Measurements from ENCODE around the gene NFIX. TPM values are rescaled to one million over a fixed set of nuclear protein-coding genes. Genes with fewer than 3 reads are reported as not detected.

The NFIX gene
- total and polyA plus RNA-seq, 9 of the 15 experiments (the other 6 are each of a cell fraction or from before 2014, with no cell fraction given), result 0.28 to 26.8 (median 5.4) TPM

- TF ChIP-seq ZKSCAN1 (IDR thresholded peaks at IDR 0.05; ENCODE audit: low read depth, low read length), result no peak
- no peak for TF ChIP-seq ZBTB34 (CRISPR knock-in tag; IDR thresholded peaks at IDR 0.05)
- TF ChIP-seq KLF13 (tag; IDR thresholded peaks at IDR 0.05; ENCODE audit: borderline replicate concordance, low read depth), result no peak
- TF ChIP-seq ZNF253 (CRISPR knock-in tag; conservative IDR thresholded peaks at IDR 0.05), result no peak
- TF ChIP-seq MEF2D (tag; conservative IDR thresholded peaks at IDR 0.05; ENCODE audit: low read depth), result no peak
- TF ChIP-seq SNRNP70 (optimal IDR thresholded peaks at IDR 0.05; ENCODE audit: low read depth, low read length), result no peak
- TF ChIP-seq PHF8 (IDR thresholded peaks at IDR 0.05; ENCODE audit: borderline replicate concordance, low read length), result no peak; the same call in 1 of the 2 replicates
- no peak for TF ChIP-seq L3MBTL2 (IDR thresholded peaks at IDR 0.05)
- TF ChIP-seq PHTF2 (CRISPR knock-in tag; IDR thresholded peaks at IDR 0.05), result peak; percentile 92
- TF ChIP-seq NKRF (IDR thresholded peaks at IDR 0.05; ENCODE audit: borderline replicate concordance), result no peak
- no peak for TF ChIP-seq PTTG1 (tag; IDR thresholded peaks at IDR 0.05; ENCODE audit: low read depth)
- no peak for TF ChIP-seq E2F1 (CRISPR knock-in tag; IDR thresholded peaks at IDR 0.05)
- TF ChIP-seq OTX1 (CRISPR knock-in tag; IDR thresholded peaks at IDR 0.05), result peak; percentile 49; the same call in 1 of the 2 replicates
- TF ChIP-seq STAT5B (CRISPR knock-in tag; IDR thresholded peaks at IDR 0.05), result no peak
- TF ChIP-seq MEIS2 (IDR thresholded peaks at IDR 0.05; ENCODE audit: partially characterized antibody), result no peak
- TF ChIP-seq ZC3H4 (CRISPR knock-in tag; IDR thresholded peaks at IDR 0.05; ENCODE audit: borderline replicate concordance), result no peak
- TF ChIP-seq CREM (IDR thresholded peaks at IDR 0.05; ENCODE audit: low read depth), result no peak; the same call in 1 of the 2 replicates
- TF ChIP-seq SLC30A9 (CRISPR knock-in tag; IDR thresholded peaks at IDR 0.05), result no peak
- no peak for TF ChIP-seq MED1 (CRISPR knock-in tag; IDR thresholded peaks at IDR 0.05; ENCODE audit: borderline replicate concordance)
- no peak for TF ChIP-seq ZFX (CRISPR knock-in tag; IDR thresholded peaks at IDR 0.05)
- TF ChIP-seq ARID2 (IDR thresholded peaks at IDR 0.05), result no peak
- no peak for TF ChIP-seq PTRF (tag; IDR thresholded peaks at IDR 0.05)
- TF ChIP-seq VEZF1 (CRISPR knock-in tag; IDR thresholded peaks at IDR 0.05), result peak; percentile 93; the same call in 1 of the 2 replicates
Measured at GRCh38 chr19:13097463-13098258, 102.4 kb downstream of the NFIX start (continued).
